ENCODE measurements around the gene LATS1.
"Not testable (repeated sequence)": the region's sequence is repeated elsewhere in the genome, so short reads cannot be mapped to it uniquely, and the experiment has no call there.

Gene LATS1

DNA sequence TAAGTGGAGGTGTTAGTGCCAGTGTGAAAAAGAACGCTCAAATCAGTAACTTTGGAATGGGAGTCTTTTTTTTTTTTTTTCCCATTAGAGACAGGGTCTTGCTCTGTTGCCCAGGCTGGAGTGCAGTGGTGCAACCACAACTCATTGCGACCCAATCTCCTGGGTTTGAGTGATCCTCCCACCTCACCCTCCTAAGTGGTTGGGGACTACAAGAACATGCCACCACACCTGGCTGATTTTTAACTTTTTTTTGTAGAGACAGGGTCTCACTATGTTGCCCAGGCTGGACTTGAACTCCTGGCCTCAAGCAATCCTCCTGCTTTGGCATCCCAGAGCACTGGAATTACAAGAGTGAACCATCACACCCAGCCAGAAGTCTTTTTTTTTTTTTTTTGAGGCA, 19.7 kb downstream of the LATS1 start:
- no peak for DNase-seq (ENCODE audit: low read depth)
- no peak overlapping the region for H3K4me3 ChIP-seq (ENCODE audit: control insufficient read depth, low read depth, low read length)
- TF ChIP-seq CTCF (conservative IDR thresholded peaks at IDR 0.05; ENCODE audit: control insufficient read depth, insufficient read depth, low read depth, low read length), result no peak

DNA sequence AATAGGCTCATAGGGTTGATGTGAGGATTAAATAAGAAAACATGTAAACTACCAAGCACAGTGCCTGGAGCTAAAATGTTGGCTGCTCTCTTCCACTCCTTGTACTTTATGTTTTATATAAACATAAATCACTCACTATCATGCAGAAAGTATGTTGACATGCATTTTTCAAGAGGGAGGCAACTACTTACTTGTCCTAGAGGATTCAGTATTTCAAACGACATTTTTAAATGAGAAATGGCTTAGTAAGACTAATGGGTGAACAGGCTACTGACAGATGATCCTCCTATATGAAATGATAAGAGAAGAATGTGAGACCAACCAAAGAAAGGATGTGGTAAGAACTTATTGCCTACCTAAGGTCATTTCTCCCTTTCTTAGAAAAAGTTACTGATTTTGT, 21.0 kb downstream of the LATS1 start:
- no peak overlapping the region for H3K4me3 ChIP-seq (ENCODE audit: control insufficient read depth, low read depth, low read length)
- TF ChIP-seq CTCF (conservative IDR thresholded peaks at IDR 0.05; ENCODE audit: control insufficient read depth, insufficient read depth, low read depth, low read length), result no peak
- no peak for DNase-seq (ENCODE audit: low read depth)

DNA sequence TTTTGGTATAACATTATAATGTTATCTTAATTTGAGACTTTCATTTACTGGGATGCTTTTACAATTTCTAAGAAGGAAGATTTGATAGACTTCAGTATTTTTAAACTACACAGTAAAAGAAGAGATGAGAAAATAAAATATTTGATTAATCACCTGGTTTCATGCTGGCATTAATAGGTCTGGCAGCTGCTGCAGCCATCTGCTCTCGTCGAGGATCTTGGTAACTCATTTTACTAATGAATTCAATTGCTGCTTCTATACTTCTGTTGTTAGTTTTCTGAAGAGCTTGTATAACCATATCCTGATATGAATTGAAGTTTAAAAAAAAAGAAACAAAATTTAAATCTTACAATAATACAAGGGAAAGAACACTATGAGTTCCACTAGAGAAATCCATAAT, 23.0 kb downstream of the LATS1 start:
- DNase-seq (ENCODE audit: low read depth), result no peak

GRCh38 chr6:149691201-149691600, 26.7 kb downstream of the LATS1 start:
- no peak overlapping the region for H3K4me3 ChIP-seq (ENCODE audit: control insufficient read depth, low read depth, low read length)
- DNase-seq (ENCODE audit: low read depth), result no peak
- TF ChIP-seq CTCF (conservative IDR thresholded peaks at IDR 0.05; ENCODE audit: control insufficient read depth, insufficient read depth, low read depth, low read length), result no peak

More for the DNA sequence above, 23.0 kb downstream of the LATS1 start:
- H3K4me3 ChIP-seq (ENCODE audit: control insufficient read depth, low read depth, low read length), result no peak overlapping the region
- TF ChIP-seq CTCF (conservative IDR thresholded peaks at IDR 0.05; ENCODE audit: control insufficient read depth, insufficient read depth, low read depth, low read length), result no peak

DNA sequence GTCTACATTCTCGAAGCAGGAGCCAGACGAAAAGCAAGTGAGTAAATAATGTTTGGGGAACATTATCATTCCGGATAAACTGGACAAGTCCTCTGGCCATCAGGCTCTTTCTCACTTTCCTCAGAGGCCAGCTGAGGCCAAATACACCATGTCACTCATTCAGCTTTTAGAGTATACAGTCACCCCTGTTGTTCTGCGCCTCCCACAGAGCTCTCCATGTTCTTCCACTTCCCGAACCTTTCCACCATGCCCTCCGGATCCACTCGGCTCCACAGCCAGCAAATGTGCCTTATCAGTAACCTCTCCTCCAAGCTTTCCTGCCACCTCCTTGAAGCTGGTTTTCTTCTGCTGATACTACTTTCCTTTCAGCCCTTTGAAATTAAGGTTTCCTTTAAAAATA, 31.7 kb downstream of the LATS1 start:
- DNase-seq (ENCODE audit: low read depth), result no peak
- TF ChIP-seq CTCF (conservative IDR thresholded peaks at IDR 0.05; ENCODE audit: control insufficient read depth, insufficient read depth, low read depth, low read length), result no peak
- H3K4me3 ChIP-seq (ENCODE audit: control insufficient read depth, low read depth, low read length), result no peak overlapping the region

- TF ChIP-seq CTCF (conservative IDR thresholded peaks at IDR 0.05; ENCODE audit: control insufficient read depth, insufficient read depth, low read depth, low read length), result no peak
- H3K4me3 ChIP-seq (ENCODE audit: control insufficient read depth, low read depth, low read length), result no peak overlapping the region
- DNase-seq (ENCODE audit: low read depth), result no peak
Observed at GRCh38 chr6:149683256-149683859, 34.5 kb downstream of the LATS1 start.

- not testable (repeated sequence) for DNase-seq (ENCODE audit: low read depth); H3K4me3 ChIP-seq (ENCODE audit: control insufficient read depth, low read depth, low read length)
Observed at GRCh38 chr6:149681845-149682244, 36.1 kb downstream of the LATS1 start.

All from fibroblast of mammary gland (primary cell).